ENCODE measurements around the gene OCA2. TPM values are rescaled to one million over a fixed set of nuclear protein-coding genes. Genes with fewer than 3 reads are reported as not detected.
"Not testable (repeated sequence)": the region's sequence is repeated elsewhere in the genome, so short reads cannot be mapped to it uniquely, and the experiment has no call there.

Gene OCA2
- polyA plus RNA-seq, 3 donors = 8.2 to 11.0 (median 8.5) TPM

DNA sequence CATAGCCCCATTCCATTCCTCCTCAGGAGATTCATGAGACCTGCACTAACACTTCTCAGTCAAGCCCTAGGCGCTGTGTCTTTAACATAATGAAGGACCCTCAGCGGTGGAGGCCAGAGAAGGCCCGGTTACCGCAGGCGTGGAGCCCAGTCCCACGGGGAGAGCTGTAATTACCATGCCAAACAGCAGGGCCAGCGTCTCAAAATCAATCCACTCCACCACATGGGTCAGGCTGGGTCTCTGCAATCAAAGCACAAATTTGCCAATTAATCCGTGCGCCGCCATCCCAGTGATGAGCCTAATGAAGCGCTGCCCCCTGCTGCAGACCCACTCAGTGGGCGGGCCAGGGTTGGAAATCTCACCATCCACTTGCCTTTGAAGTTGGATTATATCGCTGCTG is 109.7 kb downstream of the OCA2 start:
- DNase-seq (ENCODE audit: extremely low read depth in 1 of 11, low read depth in 9 of 11, low spot score in 4 of 11) = no peak

DNA sequence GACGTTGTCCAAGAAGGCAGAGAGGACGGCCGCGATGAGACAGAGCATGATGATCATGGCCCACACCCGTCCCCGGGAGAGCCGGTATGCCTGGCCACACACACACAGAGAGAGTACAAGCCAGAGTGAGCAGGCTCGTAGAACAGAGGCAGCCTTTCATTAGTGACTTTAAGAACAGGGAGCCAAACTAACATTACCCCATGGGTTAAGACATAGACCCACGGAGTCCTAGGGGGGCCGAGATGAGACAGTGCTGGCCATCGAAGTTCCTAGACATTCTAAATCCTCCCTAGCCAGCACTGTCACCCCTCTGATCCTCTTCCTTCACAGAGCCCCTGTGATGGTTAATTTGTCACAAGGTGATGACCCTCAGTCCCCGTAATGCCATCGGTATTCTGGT is 114.0 kb downstream of the OCA2 start:
- no peak for DNase-seq (ENCODE audit: extremely low read depth in 1 of 11, low read depth in 9 of 11, low spot score in 4 of 11)

DNA sequence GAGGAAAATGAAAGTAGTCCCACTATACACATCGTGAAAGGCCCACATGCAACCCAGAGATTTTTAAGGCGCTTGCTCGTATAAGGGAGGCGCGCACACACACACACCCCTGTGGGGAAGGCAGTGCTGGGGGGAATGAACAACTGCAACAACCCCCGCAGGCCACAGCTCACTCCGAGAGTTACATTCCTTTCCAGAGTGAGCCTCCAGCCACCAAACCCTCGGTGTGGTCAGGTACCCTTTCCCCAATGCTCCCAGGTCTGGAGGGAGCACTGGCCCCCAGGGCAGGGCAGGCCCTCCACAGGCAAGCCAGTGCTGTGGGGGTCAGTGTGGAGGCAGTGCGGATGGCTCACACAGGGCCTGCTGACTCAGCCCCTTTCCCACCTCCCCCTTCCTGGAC is 115.6 kb downstream of the OCA2 start:
- no peak for DNase-seq (ENCODE audit: extremely low read depth in 1 of 11, low read depth in 9 of 11, low spot score in 4 of 11)

DNA sequence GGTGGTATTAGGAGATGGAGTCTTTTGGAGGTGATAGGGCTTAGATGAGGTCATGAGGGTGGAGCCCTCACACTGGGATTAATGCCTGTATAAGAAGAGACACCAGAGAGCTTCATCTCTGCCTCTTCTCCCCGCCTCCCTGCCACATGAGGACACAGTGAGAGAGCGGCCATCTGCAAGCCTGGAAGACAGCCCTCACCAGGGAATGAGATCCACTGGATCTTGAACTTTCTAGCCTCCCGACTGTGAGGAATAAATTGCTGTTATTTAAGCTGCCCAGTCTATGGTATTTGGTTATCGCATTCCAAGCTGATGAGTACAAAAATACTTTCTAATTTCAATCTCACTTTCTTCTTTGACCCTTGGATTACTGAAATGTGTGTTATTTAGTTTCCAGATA is 121.4 kb downstream of the OCA2 start:
- no peak for DNase-seq (ENCODE audit: extremely low read depth in 1 of 11, low read depth in 9 of 11, low spot score in 4 of 11)

DNA sequence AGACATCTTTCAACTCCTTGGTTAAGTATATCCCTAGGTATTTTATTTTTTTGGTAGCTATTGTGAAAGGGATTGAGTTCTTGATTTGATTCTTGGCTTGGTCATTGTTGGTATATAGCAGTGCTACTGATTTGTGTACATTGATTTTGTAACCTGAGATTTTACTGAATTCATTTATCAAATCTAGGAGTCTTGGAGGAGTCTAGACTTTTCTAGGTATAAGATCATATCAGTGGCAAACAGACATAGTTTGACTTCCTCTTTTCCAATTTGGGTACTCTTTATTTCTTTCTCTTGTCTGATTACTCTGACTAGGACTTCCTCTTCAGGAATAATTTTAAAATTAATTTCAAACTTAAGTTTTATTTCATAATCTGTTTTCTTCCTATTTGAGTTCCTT is 125.2 kb downstream of the OCA2 start:
- DNase-seq (ENCODE audit: extremely low read depth in 1 of 11, low read depth in 9 of 11, low spot score in 4 of 11) = no peak

DNA sequence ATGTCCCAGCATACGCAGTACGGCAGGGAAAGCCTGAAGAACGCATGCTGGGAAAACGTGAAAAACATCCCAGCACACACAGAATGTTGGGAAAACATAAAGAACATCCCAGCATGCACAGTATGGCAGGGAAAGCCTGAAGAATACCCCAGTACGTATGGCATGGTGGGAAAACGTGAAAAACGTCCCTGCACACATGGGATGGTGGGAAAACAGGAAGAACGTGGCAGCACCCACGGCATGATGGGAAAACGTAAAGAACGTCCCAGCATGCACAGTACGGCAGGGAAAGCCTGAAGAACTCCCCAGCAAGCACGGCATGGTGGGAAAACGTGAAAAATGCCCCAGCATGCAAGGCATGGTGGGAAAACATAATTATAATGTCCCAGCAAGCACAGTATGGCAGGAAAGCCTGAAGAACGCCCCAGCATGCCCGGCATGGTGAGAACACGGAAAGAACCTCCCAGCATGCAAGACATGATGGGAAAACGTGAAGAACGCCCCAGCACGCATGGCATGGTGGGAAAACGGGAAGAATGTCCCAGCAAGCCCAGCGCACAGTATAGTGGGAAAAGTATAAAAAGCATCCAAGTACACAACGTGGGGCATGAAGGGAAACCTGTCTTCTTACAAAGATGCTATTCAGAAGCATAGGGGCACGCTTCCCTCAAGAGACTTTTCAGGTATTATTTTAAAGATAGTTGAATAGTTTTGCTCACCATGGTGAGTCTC is 128.3 kb downstream of the OCA2 start:
- DNase-seq (ENCODE audit: extremely low read depth in 1 of 11, low read depth in 9 of 11, low spot score in 4 of 11) = no peak

DNA sequence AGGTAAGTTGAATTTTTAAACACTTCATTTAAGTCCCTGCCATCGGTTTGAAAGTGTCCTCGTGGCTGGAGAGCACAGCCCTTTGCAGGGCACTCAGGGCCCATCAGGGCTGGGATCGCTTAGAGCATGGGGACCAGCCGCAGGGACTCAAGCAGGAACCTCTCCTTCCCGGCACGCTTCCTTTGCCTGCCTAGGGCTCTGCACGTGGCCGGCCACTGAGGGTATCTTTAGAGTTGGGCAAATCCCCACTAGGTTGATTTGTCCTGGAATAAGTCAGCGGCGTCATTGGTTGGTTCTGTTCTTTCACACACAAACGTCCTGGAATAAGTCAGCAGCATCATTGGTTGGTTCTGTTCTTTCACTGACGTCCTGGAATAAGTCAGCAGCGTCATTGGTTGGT is 131.6 kb downstream of the OCA2 start:
- DNase-seq (ENCODE audit: extremely low read depth in 1 of 11, low read depth in 9 of 11, low spot score in 4 of 11) = no peak

DNA sequence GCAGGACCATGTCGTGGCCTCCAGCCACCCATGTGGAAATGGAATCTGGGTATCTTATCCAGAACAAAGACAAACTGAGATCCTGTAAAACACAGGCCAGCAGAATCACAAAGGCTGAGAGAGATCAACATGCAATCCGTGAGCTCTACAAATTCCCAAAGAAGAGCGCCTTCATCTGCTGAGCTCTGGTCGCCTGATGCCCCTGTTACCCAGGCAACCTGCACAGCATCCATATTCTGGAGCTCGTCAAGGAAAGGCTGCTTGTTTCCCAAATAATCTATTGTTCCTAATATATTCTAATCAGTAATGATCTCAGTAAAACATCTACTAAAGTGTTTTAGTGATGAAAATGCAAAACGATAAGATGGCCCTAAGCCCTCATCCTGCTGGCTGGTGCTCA is 133.6 kb downstream of the OCA2 start:
- DNase-seq (ENCODE audit: extremely low read depth in 1 of 11, low read depth in 9 of 11, low spot score in 4 of 11) = no peak

DNA sequence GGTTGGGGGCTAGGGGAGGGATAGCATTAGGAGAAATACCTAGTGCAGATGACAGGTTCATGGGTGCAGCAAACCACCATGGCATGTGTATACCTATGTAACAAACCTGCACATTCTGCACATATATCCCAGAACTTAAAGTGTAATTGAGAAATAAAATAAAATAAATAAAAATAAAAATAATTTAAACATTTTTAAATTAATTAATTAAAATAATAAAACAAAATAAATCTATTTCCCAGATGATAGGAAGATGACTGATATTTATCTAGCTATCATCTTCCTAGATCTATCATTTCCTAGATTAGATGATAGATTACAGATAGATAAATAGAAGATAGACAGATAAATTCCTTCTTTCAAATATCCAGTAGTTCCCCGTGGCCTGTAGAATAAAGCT is 137.3 kb downstream of the OCA2 start:
- DNase-seq (ENCODE audit: extremely low read depth in 1 of 11, low read depth in 9 of 11, low spot score in 4 of 11) = no peak

DNA sequence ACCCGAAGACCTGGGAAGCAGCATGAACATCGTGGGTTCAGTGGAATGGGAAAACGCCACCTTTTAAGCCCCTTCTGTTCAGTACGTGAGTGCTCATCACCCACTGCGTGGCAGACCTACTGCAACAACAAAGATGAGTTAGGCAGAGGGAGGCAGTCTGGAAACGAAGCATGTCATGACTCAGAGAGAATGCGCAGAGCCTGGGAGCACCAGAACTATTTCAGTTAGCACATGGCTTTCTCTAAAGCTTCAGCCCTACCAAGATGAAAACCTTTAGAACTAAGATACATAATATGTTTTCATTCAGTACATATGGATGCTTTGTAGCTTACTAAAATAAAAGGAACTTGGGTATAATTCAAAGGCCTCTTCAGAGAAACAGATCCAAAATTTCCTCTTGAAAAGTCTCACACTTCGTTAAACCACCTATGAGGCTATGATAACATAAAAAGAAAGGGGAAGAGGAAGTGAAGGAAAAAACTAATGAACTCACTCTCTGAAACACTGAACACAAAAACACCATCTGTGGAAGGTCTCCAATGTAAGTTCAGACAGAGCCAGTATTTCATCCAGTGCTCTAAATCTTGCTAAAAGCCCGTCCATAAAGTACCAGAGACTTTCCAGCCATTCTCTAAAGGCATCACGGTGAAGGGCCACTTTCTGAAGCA is 140.1 kb downstream of the OCA2 start:
- no peak for DNase-seq (ENCODE audit: extremely low read depth in 1 of 11, low read depth in 9 of 11, low spot score in 4 of 11)

DNA sequence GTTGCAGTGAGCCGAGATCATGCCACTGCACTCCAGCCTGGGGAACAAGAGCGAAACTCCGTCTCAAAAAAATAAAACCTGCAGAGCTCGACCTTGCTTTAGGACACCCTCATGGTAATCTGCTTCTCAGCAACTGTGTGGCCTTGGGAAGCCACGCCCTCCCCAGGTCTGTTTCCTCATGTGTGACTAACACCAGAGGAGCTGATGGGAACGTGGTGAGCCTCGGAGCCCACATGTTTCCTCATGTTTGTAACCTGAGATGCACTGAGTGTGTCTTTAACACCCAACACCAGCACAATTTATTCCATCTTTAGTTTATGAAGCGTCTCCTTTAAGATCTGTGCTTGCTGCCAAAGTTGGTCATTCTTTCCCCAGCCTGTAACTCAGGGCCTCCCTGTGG is 142.8 kb downstream of the OCA2 start:
- DNase-seq (ENCODE audit: extremely low read depth in 1 of 11, low read depth in 9 of 11, low spot score in 4 of 11) = peak in 6 of 11 donors; percentile 18 to 45 (median 33)

DNA sequence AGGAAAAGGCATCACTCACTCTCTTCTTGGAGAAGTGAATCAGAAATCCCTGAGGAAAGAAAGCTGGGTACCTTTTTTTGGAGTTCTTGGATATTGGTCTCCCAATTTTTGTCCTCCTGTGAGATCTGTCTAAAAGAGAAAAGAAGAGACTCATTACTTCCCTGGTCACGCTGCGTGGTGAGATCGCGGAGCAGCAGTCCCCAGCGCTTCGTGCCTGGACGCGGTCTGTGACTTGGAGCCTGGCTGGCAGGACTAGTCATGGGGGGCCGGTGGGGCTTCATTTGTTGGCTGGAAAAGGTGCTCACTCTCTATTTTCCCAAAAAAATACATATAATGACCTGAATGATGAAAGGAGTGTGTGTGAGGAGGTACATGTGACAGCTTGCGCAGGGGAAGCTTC is 144.0 kb downstream of the OCA2 start:
- no peak for DNase-seq (ENCODE audit: extremely low read depth in 1 of 11, low read depth in 9 of 11, low spot score in 4 of 11)

DNA sequence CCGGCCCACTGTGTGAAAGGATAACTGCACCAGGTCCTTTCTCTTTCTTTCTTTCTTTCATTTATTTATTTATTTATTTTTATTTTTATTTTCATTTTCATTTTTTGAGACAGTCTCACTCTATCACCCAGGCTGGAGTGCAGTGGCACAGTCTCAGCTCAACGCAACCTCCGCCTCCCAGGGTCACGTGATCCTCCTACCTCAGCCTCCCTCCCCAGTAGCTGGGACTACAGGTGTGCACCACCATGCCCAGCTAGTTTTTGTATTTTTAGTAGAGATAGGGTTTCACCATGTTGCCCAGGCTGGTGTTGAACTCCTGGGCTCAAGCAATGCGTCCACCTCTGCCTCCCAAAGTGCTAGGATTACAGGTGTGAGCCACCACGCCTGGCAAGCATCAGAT is 146.5 kb downstream of the OCA2 start:
- DNase-seq (ENCODE audit: extremely low read depth in 1 of 11, low read depth in 9 of 11, low spot score in 4 of 11) = not testable (repeated sequence)

DNA sequence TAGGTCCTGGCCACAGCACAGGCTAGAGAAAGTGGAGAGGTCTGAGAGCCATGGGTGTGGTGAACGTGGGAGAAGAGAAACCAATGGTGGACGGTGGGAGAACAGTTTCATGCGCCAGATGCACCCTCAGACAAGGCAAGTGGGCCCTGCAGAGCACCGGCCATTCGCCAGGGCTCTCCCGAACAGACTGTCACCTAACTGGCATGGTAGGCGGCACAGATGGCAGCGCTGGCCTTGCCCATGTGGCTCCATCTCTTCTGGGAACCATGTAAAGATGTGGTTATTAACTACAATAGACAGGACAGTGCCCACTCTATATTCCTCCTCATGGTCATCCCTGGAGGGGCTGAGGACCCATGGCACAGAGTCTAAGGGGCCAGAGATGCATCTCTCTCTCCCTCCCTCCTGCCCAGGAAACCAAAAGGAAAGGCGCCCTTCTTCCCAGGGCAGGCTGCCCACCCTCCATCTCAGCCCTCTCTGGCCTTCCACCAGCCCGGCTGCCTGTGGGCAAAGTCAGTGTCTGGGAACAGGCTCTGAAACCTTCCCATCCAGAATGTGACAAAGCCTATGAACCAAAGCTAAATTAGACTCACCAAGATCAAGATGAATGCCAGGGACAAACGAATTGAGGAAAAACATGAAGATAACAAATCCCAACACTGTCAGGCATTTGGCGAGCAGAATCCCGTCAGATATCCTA is 147.8 kb downstream of the OCA2 start:
- no peak for DNase-seq (ENCODE audit: extremely low read depth in 1 of 11, low read depth in 9 of 11, low spot score in 4 of 11)

DNA sequence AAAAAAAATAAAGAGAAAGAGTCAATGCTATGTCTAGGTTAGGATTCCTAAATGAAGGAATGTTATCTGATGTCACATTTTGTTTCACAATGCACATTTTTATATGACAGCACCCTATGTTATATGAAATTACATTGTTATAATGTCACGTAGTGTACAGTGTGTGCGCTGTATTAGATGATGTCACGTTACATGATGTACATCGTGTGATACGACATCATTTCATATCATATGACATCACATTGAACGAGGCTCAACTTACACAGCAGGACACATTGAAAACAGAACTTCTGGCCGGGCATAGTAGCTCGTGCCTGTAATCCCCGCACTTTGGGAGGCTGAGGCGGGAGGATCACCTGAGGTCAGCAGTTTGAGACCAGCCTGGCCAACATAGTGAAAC is 150.0 kb downstream of the OCA2 start:
- DNase-seq (ENCODE audit: extremely low read depth in 1 of 11, low read depth in 9 of 11, low spot score in 4 of 11) = no peak

DNA sequence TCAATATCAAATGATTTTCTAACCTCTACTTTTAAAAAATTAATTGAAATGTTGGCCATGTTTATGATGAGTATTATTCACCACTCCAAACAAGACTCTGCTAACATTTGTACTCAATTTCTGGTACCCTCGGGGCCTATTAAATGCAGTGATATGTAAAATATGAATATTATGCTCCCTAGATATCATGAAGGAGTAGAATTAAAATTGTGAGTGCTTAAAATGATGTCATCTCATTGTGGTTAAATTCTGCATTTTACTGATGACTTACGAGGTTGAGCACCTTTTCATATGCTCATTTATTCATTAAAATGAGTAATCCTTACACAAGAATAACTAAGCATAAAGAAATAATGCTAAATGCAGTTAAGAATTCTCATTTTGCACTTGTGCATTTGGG is 159.9 kb downstream of the OCA2 start:
- DNase-seq (ENCODE audit: extremely low read depth in 1 of 11, low read depth in 9 of 11, low spot score in 4 of 11) = no peak

DNA sequence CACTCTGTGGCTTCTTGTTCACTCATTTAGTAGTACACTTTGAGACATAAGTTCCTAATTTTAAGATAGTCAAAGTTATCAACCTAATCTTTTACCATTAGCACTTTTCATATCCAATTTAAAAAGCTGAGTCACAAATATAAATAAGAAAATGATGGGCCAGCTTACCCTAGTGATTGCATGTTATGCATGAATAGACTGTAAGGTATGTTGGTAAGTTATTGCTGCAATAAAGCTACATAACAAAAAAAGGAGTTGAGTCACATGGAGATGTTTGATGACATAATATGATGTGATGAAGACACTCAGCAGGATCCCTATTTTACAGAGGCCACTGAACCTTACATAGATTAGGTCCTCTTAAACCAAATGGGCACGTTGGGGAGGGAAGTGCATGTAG is 161.3 kb downstream of the OCA2 start:
- no peak for DNase-seq (ENCODE audit: extremely low read depth in 1 of 11, low read depth in 9 of 11, low spot score in 4 of 11)

DNA sequence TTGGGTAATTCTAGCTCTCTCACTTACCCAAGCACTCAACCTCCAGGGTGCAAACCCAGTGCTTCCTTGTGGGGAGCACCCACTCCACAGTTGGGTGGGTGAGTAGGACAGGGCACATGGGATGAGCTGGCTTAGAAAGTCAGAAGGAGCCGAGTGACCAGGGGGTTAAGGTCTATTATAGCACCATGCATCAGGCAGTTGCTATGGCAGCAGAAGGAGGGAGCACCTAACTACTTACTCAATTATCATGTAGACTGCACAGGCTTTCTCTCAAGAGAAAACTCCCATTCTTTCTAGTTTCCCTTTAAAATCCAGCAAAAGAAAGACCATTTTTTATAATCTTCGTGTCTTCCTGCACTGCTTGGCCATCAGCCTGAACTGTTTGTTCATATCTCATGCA is 163.0 kb downstream of the OCA2 start:
- no peak for DNase-seq (ENCODE audit: extremely low read depth in 1 of 11, low read depth in 9 of 11, low spot score in 4 of 11)

DNA sequence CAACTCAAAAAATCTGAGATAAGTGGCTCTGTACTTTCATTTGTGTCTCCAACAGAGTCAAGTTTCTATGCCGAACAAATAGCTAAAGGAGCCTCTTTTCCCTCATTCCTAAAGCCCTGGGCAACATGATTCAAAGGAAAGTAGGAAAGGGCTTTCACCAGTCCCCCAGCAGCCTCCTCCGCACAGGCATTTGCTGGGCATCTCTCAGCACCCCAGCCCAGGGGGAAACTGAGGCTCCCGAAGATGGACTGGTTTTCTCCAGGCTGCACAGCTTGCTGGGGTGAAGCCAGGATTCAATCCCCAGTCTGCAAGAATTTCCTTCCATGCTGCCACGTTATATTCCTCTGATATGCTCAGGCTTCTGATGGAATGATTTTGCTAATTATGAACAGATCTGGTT is 163.8 kb downstream of the OCA2 start:
- DNase-seq (ENCODE audit: extremely low read depth in 1 of 11, low read depth in 9 of 11, low spot score in 4 of 11) = no peak

DNA sequence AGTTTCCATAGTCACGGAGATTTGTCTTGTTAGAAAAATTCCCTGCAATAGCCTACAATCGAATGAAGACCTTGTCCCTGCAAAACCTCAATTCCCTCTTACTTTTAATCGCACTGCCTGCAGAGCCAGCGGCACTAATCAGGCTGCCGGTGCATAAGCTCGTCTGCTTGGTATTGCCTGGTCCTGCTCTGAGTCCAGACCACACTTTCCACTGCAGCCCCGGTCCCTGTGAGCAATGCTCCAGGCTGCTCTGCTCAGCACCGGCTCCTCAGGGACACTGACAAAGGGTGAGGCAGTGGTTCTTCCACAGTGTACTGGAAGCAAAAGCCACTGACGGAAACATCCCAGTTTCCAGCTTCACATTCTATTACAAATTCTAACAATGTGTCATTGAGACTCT is 164.3 kb downstream of the OCA2 start:
- no peak for DNase-seq (ENCODE audit: extremely low read depth in 1 of 11, low read depth in 9 of 11, low spot score in 4 of 11)

All from renal cortex interstitium (tissue), 11 donors.